Non-pigmented ciliary epithelial cell (primary cell): ENCODE data around the gene VAC14.

ENCODE experiments used
- DNase-seq: peaks from one replicate; pipeline ENCODE4 v3.0.0-alpha.2; 2010; ENCODE audit warnings: low read depth

VAC14 gene

GRCh38 chr16:70642633-70643032, 158.3 kb downstream of the VAC14 start:
- DNase-seq: no peak

- DNase-seq: no peak
These were observed 161.9 kb downstream of the VAC14 start for GRCh38 chr16:70638814-70639792.
